D341Med (cell line): ENCODE results near the gene MVB12B.
"Not testable (repeated sequence)": the region's sequence is repeated elsewhere in the genome, so short reads cannot be mapped to it uniquely, and the experiment has no call there.

Experiments
- DNase-seq: peaks from one replicate; pipeline ENCODE4 v3.0.0; 2012; ENCODE audit warnings: low spot score

MVB12B gene

GRCh38 chr9:126538550-126538949 lies 211.9 kb downstream of the MVB12B start:
- no peak for DNase-seq

DNA sequence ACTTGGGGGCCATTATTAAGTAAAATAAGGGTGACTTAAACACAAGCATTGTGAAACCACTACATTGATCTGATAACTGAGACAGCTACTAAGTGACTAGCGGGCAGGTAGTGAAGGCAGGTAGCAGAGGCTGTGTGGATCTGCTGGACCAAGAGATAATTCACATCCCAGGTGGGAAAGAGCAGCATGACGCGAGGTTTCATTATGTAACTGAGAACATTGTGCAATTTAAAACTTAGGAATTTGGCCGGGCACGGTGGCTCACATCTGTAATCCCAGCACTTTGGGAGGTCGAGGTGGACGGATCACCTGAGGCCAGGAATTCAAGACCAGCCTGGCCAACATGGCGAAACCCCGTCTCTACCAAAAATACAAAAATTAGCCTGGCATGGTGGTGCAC lies 213.8 kb downstream of the MVB12B start:
- not testable (repeated sequence) for DNase-seq

GRCh38 chr9:126543490-126543889 lies 216.9 kb downstream of the MVB12B start:
- no peak for DNase-seq

GRCh38 chr9:126545106-126545505 lies 218.5 kb downstream of the MVB12B start:
- no peak for DNase-seq

GRCh38 chr9:126546036-126546435 lies 219.4 kb downstream of the MVB12B start:
- DNase-seq = no peak

DNA sequence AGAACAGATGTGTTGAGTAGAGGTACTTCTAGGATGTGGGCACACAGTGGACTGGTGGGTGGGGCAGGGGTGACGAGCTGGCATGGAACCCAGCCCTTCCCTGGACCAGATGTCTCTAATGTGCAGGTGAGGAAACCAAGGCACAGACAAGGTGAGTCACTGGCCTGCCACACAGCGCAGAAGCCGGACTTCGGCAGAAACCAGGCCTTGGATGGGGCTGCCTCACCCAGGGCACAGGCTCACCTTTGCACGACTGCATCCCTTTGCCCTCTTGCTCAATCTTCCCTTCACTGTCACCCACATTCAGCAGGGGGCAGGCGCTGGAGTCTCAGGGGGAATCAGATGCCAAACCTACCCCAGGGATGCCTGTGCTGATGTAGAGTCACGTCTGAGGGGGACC lies 221.7 kb downstream of the MVB12B start:
- DNase-seq = peak; percentile 28

GRCh38 chr9:126549246-126550006 lies 222.8 kb downstream of the MVB12B start:
- peak; percentile 68 for DNase-seq

DNA sequence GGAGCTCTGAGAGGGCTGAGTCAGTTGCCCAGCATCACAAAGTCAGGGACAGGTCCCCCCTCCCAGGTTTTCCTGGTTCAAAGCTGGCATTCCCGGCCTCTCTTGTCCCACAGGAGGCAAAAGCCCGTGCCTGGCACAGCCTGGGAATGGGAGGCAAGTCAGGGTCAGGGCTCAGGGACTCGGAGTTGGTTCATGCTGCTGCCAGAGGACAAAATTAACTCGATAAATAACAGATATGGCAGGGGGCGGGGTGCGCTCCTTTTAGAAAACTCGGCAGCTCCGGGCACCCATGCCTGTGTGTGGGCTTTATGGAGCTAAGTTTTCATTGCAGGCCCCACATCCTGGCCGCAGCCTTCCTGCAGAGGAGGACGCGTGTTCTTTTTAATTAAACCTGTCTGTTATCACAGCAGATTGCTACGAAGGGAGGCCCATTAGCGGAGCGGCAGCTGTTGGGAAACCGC lies 224.3 kb downstream of the MVB12B start:
- peak; percentile 30 for DNase-seq

DNA sequence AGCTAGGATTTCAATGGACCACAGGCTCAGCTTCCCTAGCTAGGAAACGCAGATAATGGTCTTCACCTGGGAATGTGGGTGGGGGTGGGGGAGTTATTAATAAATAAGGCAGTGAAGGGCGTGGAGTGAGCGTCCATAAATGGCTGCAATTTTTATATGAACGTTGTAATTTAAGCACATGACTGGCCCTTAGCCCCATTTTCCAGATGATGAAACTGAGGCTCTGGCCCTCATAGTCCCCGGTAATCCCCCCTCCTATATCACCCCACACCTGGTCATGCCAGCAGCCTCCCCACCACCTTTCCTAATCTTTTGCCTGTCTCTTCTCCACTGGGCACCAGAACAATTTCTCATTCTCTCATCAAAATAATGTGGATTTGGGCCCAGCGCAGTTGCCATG lies 225.2 kb downstream of the MVB12B start:
- DNase-seq = no peak

DNA sequence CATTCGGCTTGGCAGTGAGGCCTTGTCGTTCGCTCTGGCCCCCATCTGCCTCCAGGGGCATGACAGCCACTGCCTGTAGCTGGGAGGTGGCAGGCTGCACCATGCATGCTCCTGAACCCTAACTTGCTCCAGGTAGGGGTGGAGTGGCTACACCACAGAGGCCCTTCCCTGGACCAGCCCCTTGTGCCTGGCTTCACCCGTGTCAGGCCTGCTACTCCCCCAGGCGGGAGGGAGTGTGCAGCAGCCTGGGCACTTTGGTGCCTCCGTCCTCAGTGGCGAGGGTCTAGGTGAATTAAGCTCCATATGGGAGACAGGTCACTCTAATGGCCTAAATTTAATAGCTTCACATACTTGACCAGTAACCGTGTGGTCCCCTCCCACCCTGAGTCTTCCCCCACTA lies 227.7 kb downstream of the MVB12B start:
- peak; percentile 15 for DNase-seq

DNA sequence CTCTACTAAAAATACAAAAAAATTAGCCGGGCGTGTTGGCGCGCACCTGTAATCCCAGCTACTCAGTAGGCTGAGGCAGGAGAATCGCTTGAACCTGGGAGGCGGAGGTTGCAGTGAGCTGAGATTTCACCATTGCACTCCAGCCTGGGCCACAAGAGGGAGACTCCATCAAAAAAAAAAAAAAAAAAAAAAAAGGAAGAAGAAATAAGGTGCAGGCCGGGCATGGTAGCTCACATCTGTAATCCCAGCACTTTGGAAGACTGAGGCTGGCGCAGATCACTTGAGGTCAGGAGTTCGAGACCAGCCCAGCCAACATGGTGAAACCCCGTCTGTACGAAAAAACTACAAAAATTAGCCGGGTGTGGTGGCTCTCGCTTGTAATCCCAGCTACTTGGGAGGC lies 228.8 kb downstream of the MVB12B start:
- not testable (repeated sequence) for DNase-seq
